PC-3 (cell line): ENCODE results near the gene RPL31. TPM values are rescaled to one million over a fixed set of nuclear protein-coding genes. Genes with fewer than 3 reads are reported as not detected.

Source experiments
- ATAC-seq: fragments of 200-7000 bp; cut with Tn5 transposase; 2 replicates; pipeline ENCODE4 v1.9.1; 2020; ENCODE audit warnings: mild to moderate bottlenecking, moderate library complexity
- BruUV-seq: library from RNA; stranded (reverse); fragments of 400-500 nt; replicated peaks from 2 replicates; lab custom pipeline; 2021; lab: Mats Ljungman, UMichigan
- CTCF ChIA-PET: fragments of 300-600 bp; sonication (Branson Sonifier 250); formaldehyde crosslinking; loops from one replicate; lab custom pipeline; 2022; ENCODE audit warnings: antibody characterized with exemption; lab: Charles Lee
- POLR2A ChIA-PET: fragments of 300-600 bp; sonication (Branson Sonifier 250); formaldehyde crosslinking; loops from one replicate; lab custom pipeline; 2022; ENCODE audit warnings: antibody characterized with exemption; ENCODE audit not compliant: unreplicated experiment; lab: Charles Lee
- DNase-seq: peaks from one replicate; pipeline ENCODE4 v3.0.0-alpha.2; 2015
- H2AFZ ChIP-seq: fragments of 300-600 bp; sonication (generic); 2 replicates; pipeline ENCODE4 v1.6.0; 2016; ENCODE audit warnings: antibody characterized with exemption, low read length
- H3F3A ChIP-seq: fragments of 300-600 bp; sonication (generic); one replicate; pipeline ENCODE4 v1.6.0; 2017; ENCODE audit warnings: antibody characterized with exemption, low read length, control low read depth, mild to moderate bottlenecking; ENCODE audit not compliant: unreplicated experiment
- H3K27ac ChIP-seq: fragments of 300-600 bp; sonication (generic); 2 replicates; pipeline ENCODE4 v1.5.1; 2016; ENCODE audit warnings: mild to moderate bottlenecking, low read length
- H3K27me3 ChIP-seq: fragments of 300-600 bp; sonication (generic); 2 replicates; pipeline ENCODE4 v1.6.1; 2016; ENCODE audit warnings: low read length, mixed read lengths
- H3K36me3 ChIP-seq: fragments of 300-600 bp; sonication (generic); 2 replicates; pipeline ENCODE4 v1.6.1; 2016; ENCODE audit warnings: low read depth, mixed run types, low read length, mixed read lengths
- H3K4me1 ChIP-seq: fragments of 300-600 bp; sonication (generic); 2 replicates; pipeline ENCODE4 v1.5.1; 2016; ENCODE audit warnings: low read length; ENCODE audit not compliant: insufficient read depth
- H3K4me2 ChIP-seq: fragments of 300-600 bp; sonication (generic); 2 replicates; pipeline ENCODE4 v1.6.0; 2016; ENCODE audit warnings: low read length
- H3K4me3 ChIP-seq: fragments of 300-600 bp; sonication (generic); 2 replicates; pipeline ENCODE4 v1.5.1; 2016; ENCODE audit warnings: mild to moderate bottlenecking, low read length, mixed read lengths
- H3K79me2 ChIP-seq: fragments of 300-600 bp; sonication (generic); 2 replicates; pipeline ENCODE4 v1.6.1; 2017; ENCODE audit warnings: low read length, mixed read lengths
- H3K9ac ChIP-seq: fragments of 300-600 bp; sonication (generic); 2 replicates; pipeline ENCODE4 v1.6.0; 2016; ENCODE audit warnings: mild to moderate bottlenecking, low read length
- H3K9me2 ChIP-seq: fragments of 300-600 bp; sonication (generic); replicated peaks from 2 replicates; pipeline ENCODE4 v1.6.1; 2016; ENCODE audit warnings: mixed run types, low read length, mixed read lengths
- H3K9me3 ChIP-seq: fragments of 300-600 bp; sonication (generic); 2 replicates; pipeline ENCODE4 v1.6.1; 2016; ENCODE audit warnings: low read length, mixed read lengths
- H4K20me1 ChIP-seq: fragments of 300-600 bp; sonication (generic); 2 replicates; pipeline ENCODE4 v1.6.1; 2016; ENCODE audit warnings: low read length, mixed read lengths
- EZH2 ChIP-seq: fragments of 300-600 bp; sonication (generic); IDR thresholded peaks from one replicate; pipeline ENCODE4 v1.6.1; 2017; ENCODE audit warnings: antibody characterized with exemption, mild to moderate bottlenecking, low read length; ENCODE audit not compliant: unreplicated experiment
- EZH2phosphoT487 ChIP-seq: fragments of 300-600 bp; sonication (generic); IDR thresholded peaks from 2 replicates; pipeline ENCODE4 v1.6.1; 2018; ENCODE audit warnings: mild to moderate bottlenecking, antibody characterized with exemption, low read length, borderline replicate concordance
- intact Hi-C: fragments of 100-400 bp; cut with micrococcal nuclease; formaldehyde crosslinking; loops from 2 replicates; pipeline ENCODE4 v1.9.0; 2023
- total RNA-seq: library from RNA; depleted of rRNA; stranded (reverse); fragments of >200 nt; gene quantifications from 2 replicates; pipeline ENCODE4 v1.2.3, GENCODE V29; 2014
- TF ChIP-seq, protein P1 (sequence below): fragments of 300-600 bp; sonication (generic); conservative IDR thresholded peaks from 2 replicates; pipeline ENCODE4 v1.5.1; 2017; ENCODE audit warnings: antibody characterized with exemption, low read depth, mild to moderate bottlenecking, low read length

RPL31 gene
- total RNA-seq, 1 experiment from 2014 or later, result 756 TPM

DNA sequence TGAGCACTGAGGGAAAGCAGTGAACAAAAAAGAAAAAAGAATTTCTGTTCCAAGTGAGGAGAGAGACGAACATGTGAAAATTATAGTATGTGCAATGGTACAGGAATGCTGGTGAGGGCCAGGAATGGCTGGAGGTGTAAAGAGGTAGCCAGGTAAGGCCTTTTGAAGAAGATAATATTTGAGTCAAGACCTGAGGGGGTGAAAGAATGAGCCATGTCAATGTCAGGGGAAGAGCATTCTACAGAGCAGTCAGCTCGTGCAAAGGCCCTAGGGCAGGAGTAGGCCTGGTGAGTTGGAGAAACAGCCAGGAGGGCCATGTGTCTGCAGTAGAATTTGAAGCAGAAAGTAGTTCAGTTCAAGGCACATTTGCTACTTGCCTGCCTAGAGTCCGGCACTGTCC is 12.4 kb upstream of the RPL31 start:
- peaks cover 8% of the 10 kb centered on the region; the same call in 1 of the 2 replicates for H4K20me1 ChIP-seq
- no peak for TF ChIP-seq EZH2
- TF ChIP-seq, protein P1, sequence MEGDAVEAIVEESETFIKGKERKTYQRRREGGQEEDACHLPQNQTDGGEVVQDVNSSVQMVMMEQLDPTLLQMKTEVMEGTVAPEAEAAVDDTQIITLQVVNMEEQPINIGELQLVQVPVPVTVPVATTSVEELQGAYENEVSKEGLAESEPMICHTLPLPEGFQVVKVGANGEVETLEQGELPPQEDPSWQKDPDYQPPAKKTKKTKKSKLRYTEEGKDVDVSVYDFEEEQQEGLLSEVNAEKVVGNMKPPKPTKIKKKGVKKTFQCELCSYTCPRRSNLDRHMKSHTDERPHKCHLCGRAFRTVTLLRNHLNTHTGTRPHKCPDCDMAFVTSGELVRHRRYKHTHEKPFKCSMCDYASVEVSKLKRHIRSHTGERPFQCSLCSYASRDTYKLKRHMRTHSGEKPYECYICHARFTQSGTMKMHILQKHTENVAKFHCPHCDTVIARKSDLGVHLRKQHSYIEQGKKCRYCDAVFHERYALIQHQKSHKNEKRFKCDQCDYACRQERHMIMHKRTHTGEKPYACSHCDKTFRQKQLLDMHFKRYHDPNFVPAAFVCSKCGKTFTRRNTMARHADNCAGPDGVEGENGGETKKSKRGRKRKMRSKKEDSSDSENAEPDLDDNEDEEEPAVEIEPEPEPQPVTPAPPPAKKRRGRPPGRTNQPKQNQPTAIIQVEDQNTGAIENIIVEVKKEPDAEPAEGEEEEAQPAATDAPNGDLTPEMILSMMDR, result no peak
- no peak for TF ChIP-seq EZH2phosphoT487
- H3K9me2 ChIP-seq, result no peaks in the 10 kb centered on the region
- H3K27me3 ChIP-seq, result no peaks in the 10 kb centered on the region
- H3K4me2 ChIP-seq, result no peak overlapping the region
- no peaks in the 10 kb centered on the region for H3K9me3 ChIP-seq
- H3K9ac ChIP-seq, result no peak overlapping the region
- H2AFZ ChIP-seq, result no peak overlapping the region
- H3F3A ChIP-seq, result no peaks in the 10 kb centered on the region
- H3K79me2 ChIP-seq, result no peaks in the 10 kb centered on the region
- TSS peak; percentile 4 for BruUV-seq
- ATAC-seq (no peak), DNase-seq (no peak)
- intact Hi-C loops, result no loop called here
- CTCF ChIA-PET, result no interaction called here
- no peak overlapping the region for H3K27ac ChIP-seq
- H3K4me3 ChIP-seq, result no peak overlapping the region
- peaks cover 45% of the 10 kb centered on the region for H3K36me3 ChIP-seq
- H3K4me1 ChIP-seq, result no peaks in the 10 kb centered on the region
- POLR2A ChIA-PET, result no interaction called here

DNA sequence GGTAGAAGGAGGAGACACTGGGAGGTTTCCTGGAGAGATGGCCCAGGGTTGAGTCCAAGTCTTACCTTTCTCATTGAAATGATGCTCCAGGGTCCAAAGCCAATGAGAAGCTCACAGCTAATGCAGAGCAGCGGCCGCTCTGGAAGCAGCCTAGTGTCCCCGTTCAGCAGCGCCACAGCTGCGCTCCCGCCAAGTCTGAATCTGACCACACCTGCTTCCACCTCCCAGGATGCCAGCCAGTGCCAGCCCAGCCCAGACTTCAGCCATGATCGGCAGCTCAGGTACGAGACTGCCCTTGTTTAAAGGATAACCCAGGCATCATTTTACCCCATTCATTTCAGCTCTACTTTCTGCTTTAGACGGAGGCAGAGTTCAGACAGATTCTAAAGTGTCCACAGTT is 11.9 kb upstream of the RPL31 start:
- Histone ChIP-seq H4K20me1 (peaks cover 6% of the 10 kb centered on the region; the same call in 1 of the 2 replicates), H3K9me3 (no peaks in the 10 kb centered on the region), H3K9me2 (no peaks in the 10 kb centered on the region), H3K9ac (no peak overlapping the region), H3K36me3 (peaks cover 48% of the 10 kb centered on the region), H2AFZ (no peak overlapping the region), H3F3A (no peaks in the 10 kb centered on the region), H3K4me1 (no peaks in the 10 kb centered on the region), H3K27me3 (no peaks in the 10 kb centered on the region), H3K4me2 (no peak overlapping the region), H3K4me3 (no peak overlapping the region), H3K27ac (no peak overlapping the region), H3K79me2 (no peaks in the 10 kb centered on the region)
- DNase-seq, result no peak
- ChIA-PET POLR2A (no interaction called here), CTCF (no interaction called here)
- no TSS peak for BruUV-seq
- 0 out of 2 replicates have a peak, but pooled peaks have one; percentile 12 for ATAC-seq
- no peak for TF ChIP-seq EZH2phosphoT487
- TF ChIP-seq, protein P1, result no peak
- no peak for TF ChIP-seq EZH2
- intact Hi-C loops, result no loop called here

DNA sequence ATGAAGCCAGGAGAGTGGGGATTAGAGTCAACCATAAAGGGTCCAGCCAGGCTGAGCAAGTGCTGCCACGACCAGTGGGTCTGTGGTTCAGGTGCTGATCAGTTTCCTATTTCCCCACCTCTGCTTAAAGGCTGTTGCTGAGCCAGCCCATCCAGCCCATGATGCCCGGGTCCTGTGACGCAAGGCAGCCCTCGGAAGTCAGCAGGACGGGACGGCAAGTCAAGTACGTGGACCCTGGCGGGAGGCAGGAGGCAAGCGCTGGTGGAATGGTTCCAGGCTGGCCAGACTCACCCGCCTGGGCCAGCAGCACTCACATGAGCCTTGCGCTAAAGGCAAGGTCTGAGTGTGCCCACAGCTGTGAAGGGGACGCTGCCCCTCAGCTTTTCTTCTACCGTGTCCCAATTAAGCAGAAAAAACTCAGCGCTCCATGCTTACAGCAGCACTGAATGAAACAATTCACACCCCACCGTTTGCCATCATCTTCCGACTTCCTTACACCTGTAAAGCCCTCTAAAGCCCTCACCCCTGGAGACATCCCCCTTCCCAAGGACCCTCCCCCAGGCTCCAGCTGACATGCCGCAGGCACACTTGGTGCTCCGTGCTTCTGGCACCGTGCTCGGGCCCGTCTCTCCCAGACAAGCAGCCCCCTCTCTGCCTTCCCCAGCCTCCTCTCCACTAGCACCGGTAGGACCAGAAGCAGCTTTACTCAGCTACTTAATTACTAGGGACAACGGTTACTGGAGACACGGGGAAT is 11.3 kb upstream of the RPL31 start:
- CTCF ChIA-PET, result no interaction called here
- no peaks in the 10 kb centered on the region for H3K4me1 ChIP-seq
- TF ChIP-seq EZH2phosphoT487, result no peak
- TF ChIP-seq, protein P1, result no peak
- TF ChIP-seq EZH2, result no peak
- H3K36me3 ChIP-seq, result peaks cover 48% of the 10 kb centered on the region
- no peak overlapping the region for H3K4me3 ChIP-seq
- DNase-seq (no peak), ATAC-seq (no peak)
- H3F3A ChIP-seq, result no peaks in the 10 kb centered on the region
- no peaks in the 10 kb centered on the region for H3K9me2 ChIP-seq
- no peak overlapping the region for H3K27ac ChIP-seq
- no peak overlapping the region for H2AFZ ChIP-seq
- POLR2A ChIA-PET, result no interaction called here
- H3K4me2 ChIP-seq, result no peak overlapping the region
- no peaks in the 10 kb centered on the region for H4K20me1 ChIP-seq
- H3K9me3 ChIP-seq, result no peaks in the 10 kb centered on the region
- BruUV-seq, result no TSS peak
- intact Hi-C loops, result no loop called here
- H3K9ac ChIP-seq, result no peak overlapping the region
- H3K27me3 ChIP-seq, result no peaks in the 10 kb centered on the region
- H3K79me2 ChIP-seq, result no peaks in the 10 kb centered on the region
